ENCODE results near the gene ZNF366.

The ZNF366 gene

GRCh38 chr5:72499090-72499489, 8.1 kb downstream of the ZNF366 start:
- ChIA-PET CTCF (no interaction called here), POLR2A (no interaction called here)
- H3K4me1 ChIP-seq (ENCODE audit: control insufficient read depth, insufficient read depth, low read length), result no peaks in the 10 kb centered on the region
- no peaks in the 10 kb centered on the region for H3K9me3 ChIP-seq (ENCODE audit: control insufficient read depth, insufficient read depth, low read depth, low read length)
- no peaks in the 10 kb centered on the region for H3K36me3 ChIP-seq (ENCODE audit: control insufficient read depth in 2 of 2, insufficient read depth in 1 of 2, low read length in 2 of 2)
- TF ChIP-seq ZNF529 (tag by site-specific recombination; IDR thresholded peaks at IDR 0.05; ENCODE audit: insufficient replicate concordance), result no peak
- H3K4me3 ChIP-seq (ENCODE audit: low read depth, low read length), result no peak overlapping the region
- no peak overlapping the region for H3K27ac ChIP-seq (ENCODE audit: extremely low read depth, low read depth, low read length)

- no peak overlapping the region for H3K4me3 ChIP-seq (ENCODE audit: low read depth, low read length)
- no peak for TF ChIP-seq SP3 (tag by site-specific recombination; IDR thresholded peaks at IDR 0.05)
- TF ChIP-seq ZNF76 (tag by site-specific recombination; IDR thresholded peaks at IDR 0.05; ENCODE audit: borderline replicate concordance, low read depth), result no peak
- TF ChIP-seq ZNF133 (tag by site-specific recombination; IDR thresholded peaks at IDR 0.05), result no peak
- no peak for TF ChIP-seq ZNF596 (tag by site-specific recombination; IDR thresholded peaks at IDR 0.05)
- no peak for TF ChIP-seq ZNF747 (tag by site-specific recombination; IDR thresholded peaks at IDR 0.05)
- no peak for TF ChIP-seq ZNF280C (tag by site-specific recombination; IDR thresholded peaks at IDR 0.05)
- no peaks in the 10 kb centered on the region for H3K9me3 ChIP-seq (ENCODE audit: control insufficient read depth, insufficient read depth, low read depth, low read length)
- no peak overlapping the region for H3K27ac ChIP-seq (ENCODE audit: extremely low read depth, low read depth, low read length)
- ChIA-PET POLR2A (no interaction called here), CTCF (interaction anchor here (0.5 to 0.7 kb wide), 2 partner anchors 741 to 793 kb away, joined by 3 read pairs; no protein-coding TSS in a partner anchor)
- H3K4me1 ChIP-seq (ENCODE audit: control insufficient read depth, insufficient read depth, low read length), result no peaks in the 10 kb centered on the region
- H3K36me3 ChIP-seq (ENCODE audit: control insufficient read depth in 2 of 2, insufficient read depth in 1 of 2, low read length in 2 of 2), result no peaks in the 10 kb centered on the region
Measured at GRCh38 chr5:72498284-72498683, 8.9 kb downstream of the ZNF366 start.

GRCh38 chr5:72497823-72498222, 9.4 kb downstream of the ZNF366 start:
- ChIA-PET POLR2A (no interaction called here), CTCF (interaction anchor here (0.7 kb wide), 1 partner anchor 740 kb away, joined by 3 read pairs; no protein-coding TSS in a partner anchor)
- TF ChIP-seq ZNF621 (tag by site-specific recombination; IDR thresholded peaks at IDR 0.05), result no peak
- TF ChIP-seq OSR2 (tag by site-specific recombination; IDR thresholded peaks at IDR 0.05), result no peak
- TF ChIP-seq FEZF1 (tag by site-specific recombination; IDR thresholded peaks at IDR 0.05), result 0 out of 2 replicates have a peak, but pooled peaks have one; percentile 7

GRCh38 chr5:72495410-72495809, 11.8 kb downstream of the ZNF366 start:
- H3K4me3 ChIP-seq (ENCODE audit: low read depth, low read length), result no peak overlapping the region
- H3K4me1 ChIP-seq (ENCODE audit: control insufficient read depth, insufficient read depth, low read length), result no peaks in the 10 kb centered on the region
- H3K27ac ChIP-seq (ENCODE audit: extremely low read depth, low read depth, low read length), result no peak overlapping the region
- ChIA-PET CTCF (no interaction called here), POLR2A (no interaction called here)
- H3K9me3 ChIP-seq (ENCODE audit: control insufficient read depth, insufficient read depth, low read depth, low read length), result no peaks in the 10 kb centered on the region
- H3K36me3 ChIP-seq (ENCODE audit: control insufficient read depth in 2 of 2, insufficient read depth in 1 of 2, low read length in 2 of 2), result no peaks in the 10 kb centered on the region
- TF ChIP-seq GLIS2 (tag by site-specific recombination; IDR thresholded peaks at IDR 0.05) (no peak), ZNF558 (tag by site-specific recombination; IDR thresholded peaks at IDR 0.05) (no peak), ZNF473 (tag by site-specific recombination; IDR thresholded peaks at IDR 0.05) (no peak)

More at GRCh38 chr5:72497823-72498222, 9.4 kb downstream of the ZNF366 start:
- Histone ChIP-seq H3K4me1 (ENCODE audit: control insufficient read depth, insufficient read depth, low read length) (no peaks in the 10 kb centered on the region), H3K36me3 (ENCODE audit: control insufficient read depth in 2 of 2, insufficient read depth in 1 of 2, low read length in 2 of 2) (no peaks in the 10 kb centered on the region), H3K9me3 (ENCODE audit: control insufficient read depth, insufficient read depth, low read depth, low read length) (no peaks in the 10 kb centered on the region), H3K4me3 (ENCODE audit: low read depth, low read length) (no peak overlapping the region), H3K27ac (ENCODE audit: extremely low read depth, low read depth, low read length) (no peak overlapping the region)

GRCh38 chr5:72494623-72495124, 12.5 kb downstream of the ZNF366 start:
- POLR2A ChIA-PET, result no interaction called here
- H3K4me3 ChIP-seq (ENCODE audit: low read depth, low read length), result no peak overlapping the region
- no peak overlapping the region for H3K27ac ChIP-seq (ENCODE audit: extremely low read depth, low read depth, low read length)
- H3K4me1 ChIP-seq (ENCODE audit: control insufficient read depth, insufficient read depth, low read length), result no peaks in the 10 kb centered on the region
- CTCF ChIA-PET, result interaction anchor here (0.6 kb wide), 1 partner anchor 129 kb away, joined by 3 read pairs; no protein-coding TSS in a partner anchor
- H3K36me3 ChIP-seq (ENCODE audit: control insufficient read depth in 2 of 2, insufficient read depth in 1 of 2, low read length in 2 of 2), result no peaks in the 10 kb centered on the region
- TF ChIP-seq ZBTB10 (tag by site-specific recombination; IDR thresholded peaks at IDR 0.05) (no peak), ZFP37 (tag by site-specific recombination; IDR thresholded peaks at IDR 0.05) (no peak), ZNF610 (tag by site-specific recombination; IDR thresholded peaks at IDR 0.05; ENCODE audit: borderline replicate concordance) (no peak), KLF16 (tag by site-specific recombination; IDR thresholded peaks at IDR 0.05) (no peak), ZNF555 (tag by site-specific recombination; conservative IDR thresholded peaks at IDR 0.05) (no peak), ZNF571 (tag by site-specific recombination; IDR thresholded peaks at IDR 0.05) (no peak), ZNF560 (tag by site-specific recombination; IDR thresholded peaks at IDR 0.05; ENCODE audit: borderline replicate concordance) (no peak), FEZF1 (tag by site-specific recombination; IDR thresholded peaks at IDR 0.05) (no peak)
- no peaks in the 10 kb centered on the region for H3K9me3 ChIP-seq (ENCODE audit: control insufficient read depth, insufficient read depth, low read depth, low read length)
